MM.1S (cell line): ENCODE data around the gene BAZ1A.

Experiments
- EZH2 ChIP-seq: fragments of 300-600 bp; sonication (generic); optimal IDR thresholded peaks from 2 replicates; pipeline ENCODE3; 2017; ENCODE audit warnings: low read depth, mild to moderate bottlenecking, antibody characterized with exemption, low read length, mixed read lengths
- EZH2phosphoT487 ChIP-seq: fragments of 300-600 bp; sonication (generic); IDR thresholded peaks from 2 replicates; pipeline ENCODE4 v1.6.1; 2018; ENCODE audit warnings: antibody characterized with exemption, low read length
- TF ChIP-seq, protein P1 (sequence below): fragments of 300-600 bp; sonication (generic); IDR thresholded peaks from 2 replicates; pipeline ENCODE4 v1.5.1; 2016; ENCODE audit warnings: antibody characterized with exemption, low read length, mixed read lengths

DNA sequence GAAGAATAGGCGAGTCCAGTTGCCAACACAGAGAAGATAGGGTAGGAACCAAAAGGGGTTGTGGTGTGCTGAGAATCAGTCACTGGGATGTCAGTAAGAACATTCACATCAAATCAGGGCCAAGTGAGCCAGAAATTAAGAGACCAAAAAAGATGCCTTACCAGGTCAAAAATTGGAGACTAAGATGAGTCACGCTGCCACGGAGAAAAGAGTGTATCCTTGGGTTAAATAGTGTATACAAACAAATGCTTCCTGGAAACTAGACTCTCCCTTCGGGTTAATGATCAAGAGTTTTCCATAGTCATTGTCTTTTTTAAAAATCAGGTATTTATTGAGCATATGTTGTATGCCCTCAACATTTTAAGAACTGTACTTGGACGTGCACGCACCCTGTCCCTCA lies 45.2 kb upstream of the BAZ1A start:
- TF ChIP-seq, protein P1, sequence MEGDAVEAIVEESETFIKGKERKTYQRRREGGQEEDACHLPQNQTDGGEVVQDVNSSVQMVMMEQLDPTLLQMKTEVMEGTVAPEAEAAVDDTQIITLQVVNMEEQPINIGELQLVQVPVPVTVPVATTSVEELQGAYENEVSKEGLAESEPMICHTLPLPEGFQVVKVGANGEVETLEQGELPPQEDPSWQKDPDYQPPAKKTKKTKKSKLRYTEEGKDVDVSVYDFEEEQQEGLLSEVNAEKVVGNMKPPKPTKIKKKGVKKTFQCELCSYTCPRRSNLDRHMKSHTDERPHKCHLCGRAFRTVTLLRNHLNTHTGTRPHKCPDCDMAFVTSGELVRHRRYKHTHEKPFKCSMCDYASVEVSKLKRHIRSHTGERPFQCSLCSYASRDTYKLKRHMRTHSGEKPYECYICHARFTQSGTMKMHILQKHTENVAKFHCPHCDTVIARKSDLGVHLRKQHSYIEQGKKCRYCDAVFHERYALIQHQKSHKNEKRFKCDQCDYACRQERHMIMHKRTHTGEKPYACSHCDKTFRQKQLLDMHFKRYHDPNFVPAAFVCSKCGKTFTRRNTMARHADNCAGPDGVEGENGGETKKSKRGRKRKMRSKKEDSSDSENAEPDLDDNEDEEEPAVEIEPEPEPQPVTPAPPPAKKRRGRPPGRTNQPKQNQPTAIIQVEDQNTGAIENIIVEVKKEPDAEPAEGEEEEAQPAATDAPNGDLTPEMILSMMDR: no peak
- TF ChIP-seq EZH2 (no peak), EZH2phosphoT487 (no peak)
